ENCODE measurements around the gene ATXN2. TPM values are rescaled to one million over a fixed set of nuclear protein-coding genes. Genes with fewer than 3 reads are reported as not detected.

ATXN2 gene
- 17.2 and 24.3 TPM in 2 replicates for total RNA-seq (2014; rRNA removed)
- percentile 92 among the genes with signal in this experiment for Bru-seq, nascent RNA
- BruChase-seq, experiment 1, labeled RNA remaining after a 6-hour chase, result percentile 85 among the genes with signal in this experiment
- percentile 91 among the genes with signal in this experiment for BruChase-seq, experiment 2, labeled RNA remaining after a 2-hour chase
- long read RNA-seq, full-length matches to known transcripts, result 8 of 100 reads
- long read RNA-seq, partial matches to known transcripts, result 37 of 100 reads
- long read RNA-seq, other reads (novel, unspliced or antisense), result 55 of 100 reads

GRCh38 chr12:111598637-111599452 lies at the start of gene ATXN2:
Gene ATXN2, minus strand, starts transcription at chr12:111599315. Its CDS starts 281 bp downstream, at chr12:111599034.
- CTCF ChIA-PET, result no interaction called here
- DNase-seq (peak; percentile 14), ATAC-seq (peak; percentile 20)
- Histone ChIP-seq H3K27me3 (ENCODE audit: low read length) (no peaks in the 10 kb centered on the region), H3K4me3 (ENCODE audit: low read length) (peak within 1 kb of the TSS; percentile 87), H3K4me1 (ENCODE audit: insufficient read depth, low read length) (peaks cover 36% of the 10 kb centered on the region), H3K9ac (ENCODE audit: low read length) (peak within 1 kb of the TSS; percentile 81), H3K4me2 (ENCODE audit: low read length) (peak within 1 kb of the TSS; percentile 90), H3K27ac (ENCODE audit: low read length) (peak within 1 kb of the TSS; percentile 77), H3F3A (ENCODE audit: low read length, unreplicated experiment) (no peaks in the 10 kb centered on the region), H4K20me1 (ENCODE audit: low read length) (peaks cover 22% of the 10 kb centered on the region), H3K9me2 (replicated peaks; ENCODE audit: low read length) (no peaks in the 10 kb centered on the region), H3K9me3 (ENCODE audit: low read length) (no peaks in the 10 kb centered on the region), H2AFZ (ENCODE audit: low read length) (peak within 1 kb of the TSS; percentile 90), H3K36me3 (ENCODE audit: low read depth, low read length) (no peaks in the 10 kb centered on the region), H3K79me2 (ENCODE audit: low read length) (peaks cover 62% of the 10 kb centered on the region)
- intact Hi-C loops (cut with micrococcal nuclease), result loop anchor here (5.0 kb wide), 2 partner anchors 42 to 72 kb away; no protein-coding TSS in a partner anchor
- POLR2A ChIA-PET (ENCODE audit: unreplicated experiment), result interaction anchor here (0.6 to 0.7 kb wide), 2 partner anchors 29 to 664 kb away, joined by 3 to 12 read pairs; no protein-coding TSS in a partner anchor
- no peak for TF ChIP-seq EZH2 (IDR thresholded peaks at IDR 0.05; ENCODE audit: low read length, unreplicated experiment)
- TF ChIP-seq CTCF (conservative IDR thresholded peaks at IDR 0.05; ENCODE audit: low read depth, low read length), result no peak
- TF ChIP-seq EZH2phosphoT487 (IDR thresholded peaks at IDR 0.05; ENCODE audit: borderline replicate concordance, low read length), result no peak
- no TSS peak for BruUV-seq (replicated peaks)

- Histone ChIP-seq H3K4me1 (ENCODE audit: insufficient read depth, low read length) (0 out of 2 replicates have a peak, but pooled peaks cover 5% of the 10 kb centered on the region), H3K9me2 (replicated peaks; ENCODE audit: low read length) (no peaks in the 10 kb centered on the region), H3K27me3 (ENCODE audit: low read length) (no peaks in the 10 kb centered on the region), H4K20me1 (ENCODE audit: low read length) (no peaks in the 10 kb centered on the region), H3K4me2 (ENCODE audit: low read length) (no peak overlapping the region), H3K36me3 (ENCODE audit: low read depth, low read length) (peaks cover 47% of the 10 kb centered on the region), H3K9ac (ENCODE audit: low read length) (no peak overlapping the region), H3K9me3 (ENCODE audit: low read length) (no peaks in the 10 kb centered on the region), H3K27ac (ENCODE audit: low read length) (no peak overlapping the region), H3F3A (ENCODE audit: low read length, unreplicated experiment) (no peaks in the 10 kb centered on the region), H3K79me2 (ENCODE audit: low read length) (no peaks in the 10 kb centered on the region), H3K4me3 (ENCODE audit: low read length) (no peak overlapping the region), H2AFZ (ENCODE audit: low read length) (no peak overlapping the region)
- BruUV-seq (replicated peaks), result no TSS peak
- intact Hi-C loops (cut with micrococcal nuclease), result no loop called here
- peak; percentile 70 for DNase-seq
- POLR2A ChIA-PET (ENCODE audit: unreplicated experiment), result no interaction called here
- peak; percentile 61 for ATAC-seq
- no peak for TF ChIP-seq EZH2phosphoT487 (IDR thresholded peaks at IDR 0.05; ENCODE audit: borderline replicate concordance, low read length)
- no peak for TF ChIP-seq CTCF (conservative IDR thresholded peaks at IDR 0.05; ENCODE audit: low read depth, low read length)
- TF ChIP-seq EZH2 (IDR thresholded peaks at IDR 0.05; ENCODE audit: low read length, unreplicated experiment), result no peak
- CTCF ChIA-PET, result no interaction called here
Measured at GRCh38 chr12:111645433-111645832, 46.3 kb upstream of the ATXN2 start.
